NCI-H146 (cell line): ENCODE data around the gene RND3.

Experiments
- DNase-seq: peaks from one replicate; lab custom pipeline; 2025; lab: John Stamatoyannopoulos, UW

Gene RND3

DNA sequence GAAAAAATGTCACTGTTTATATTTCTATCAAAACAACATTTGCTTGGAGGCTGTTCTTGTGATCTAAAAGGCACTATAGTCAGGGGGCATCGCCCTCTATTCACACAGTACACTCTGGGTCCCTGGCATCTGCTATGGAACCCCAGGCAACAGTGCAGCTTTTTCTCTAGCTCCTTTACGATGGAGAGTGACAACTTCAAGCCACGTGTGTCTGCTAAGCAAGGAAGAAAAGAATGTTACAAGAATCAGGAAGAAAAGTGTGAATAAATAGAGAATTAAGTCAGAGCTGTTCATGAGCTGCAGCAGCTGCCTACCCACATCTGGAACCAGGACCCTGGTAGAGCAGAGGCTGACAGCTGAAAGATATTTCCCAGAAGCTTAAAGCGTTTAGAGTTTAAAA, 11.2 kb downstream of the RND3 start:
- DNase-seq = no peak

- DNase-seq = no peak
These were observed 11.8 kb downstream of the RND3 start for GRCh38 chr2:150475479-150476250.

DNA sequence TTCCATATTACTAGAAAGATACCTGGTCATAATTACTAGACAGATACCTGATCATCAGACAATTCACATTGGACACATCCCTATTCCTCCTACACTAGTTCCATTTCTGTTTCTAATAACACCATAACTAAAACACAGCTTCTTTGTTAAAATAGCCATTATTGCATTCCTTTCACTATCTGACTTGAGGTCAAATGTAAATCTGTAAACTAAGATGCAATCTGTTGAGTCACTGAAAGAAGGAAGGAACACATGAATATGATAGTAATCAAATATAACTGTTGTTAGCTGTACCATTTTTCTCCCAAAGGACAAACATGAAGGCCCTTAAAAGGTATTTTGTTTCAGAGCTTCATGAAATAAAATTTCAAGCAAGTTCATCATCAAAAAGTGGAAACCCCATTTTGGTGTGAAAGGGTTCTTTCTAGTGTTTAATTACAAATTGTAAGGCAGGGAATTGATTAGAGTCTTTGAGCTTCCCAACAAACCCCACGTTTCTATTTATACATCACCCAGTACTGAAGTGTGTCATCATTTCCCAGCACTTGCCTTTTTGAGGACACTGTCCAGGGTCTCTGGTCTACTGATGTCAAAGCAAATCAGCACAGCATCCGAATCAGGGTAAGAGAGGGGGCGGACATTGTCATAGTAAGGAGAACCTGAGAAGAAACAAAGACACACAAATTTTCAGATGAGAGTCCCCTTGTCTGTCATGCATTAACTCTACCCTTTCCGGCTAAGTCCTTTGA, 13.0 kb downstream of the RND3 start:
- DNase-seq = no peak

DNA sequence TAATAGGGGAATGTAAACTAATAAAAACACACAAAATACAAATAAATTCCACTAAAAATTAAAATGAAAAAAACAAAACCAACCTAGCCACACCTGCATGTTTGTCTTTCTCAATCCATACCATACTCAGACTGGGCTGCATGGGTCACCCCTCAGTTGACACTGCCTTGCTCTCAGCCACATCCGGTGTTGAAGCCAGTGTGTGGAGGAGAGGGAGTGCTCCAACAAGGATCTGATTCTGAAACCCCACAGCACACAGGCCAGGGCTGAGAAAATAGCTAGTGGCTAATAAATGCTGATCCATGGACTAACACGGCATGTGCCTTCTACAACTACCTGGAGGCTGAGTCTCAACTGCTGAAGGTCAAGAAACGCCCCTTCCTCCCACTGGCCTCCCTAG, 13.7 kb downstream of the RND3 start:
- DNase-seq = no peak

DNA sequence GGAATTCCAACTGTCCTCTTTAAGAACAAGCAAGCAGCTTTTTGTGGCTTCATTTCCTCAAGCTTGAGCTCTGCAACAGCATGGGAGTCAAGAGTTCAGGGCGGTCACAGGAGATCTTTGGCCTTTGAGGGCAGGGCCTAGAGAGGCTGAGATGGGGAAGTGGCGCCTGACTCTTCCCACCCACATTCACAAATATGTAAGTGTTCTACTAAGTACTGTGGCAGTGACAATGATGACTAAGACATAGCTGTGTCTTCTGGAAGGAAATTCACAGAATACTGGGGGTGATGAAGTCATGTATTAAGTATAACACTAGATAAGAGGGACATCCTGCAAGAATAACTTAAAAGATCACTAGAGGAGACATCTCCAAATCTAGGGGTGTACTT, 15.0 kb downstream of the RND3 start:
- no peak for DNase-seq

GRCh38 chr2:150471813-150472510, 15.5 kb downstream of the RND3 start:
- DNase-seq = no peak

DNA sequence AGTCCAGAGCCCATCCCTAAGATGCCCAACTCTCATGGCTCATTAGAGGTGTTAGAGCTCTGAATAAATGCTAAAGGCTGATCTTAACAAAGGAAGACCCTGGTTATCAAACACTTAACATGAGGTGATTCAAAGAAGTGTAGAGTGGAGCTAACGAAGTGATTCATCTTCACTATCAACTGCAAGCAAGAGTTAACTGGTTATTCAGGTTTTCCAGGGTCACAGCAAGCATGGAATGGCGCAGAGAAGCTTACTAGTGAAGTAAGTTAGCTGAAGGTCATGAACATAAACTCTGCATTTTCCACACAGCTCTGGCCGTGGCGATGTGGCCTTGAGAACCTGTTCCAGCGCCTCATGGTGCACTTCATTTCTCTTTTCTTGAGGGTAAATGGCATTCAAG, 17.0 kb downstream of the RND3 start:
- DNase-seq = no peak

- DNase-seq = no peak
These were observed 17.7 kb downstream of the RND3 start for GRCh38 chr2:150469706-150470274.

DNA sequence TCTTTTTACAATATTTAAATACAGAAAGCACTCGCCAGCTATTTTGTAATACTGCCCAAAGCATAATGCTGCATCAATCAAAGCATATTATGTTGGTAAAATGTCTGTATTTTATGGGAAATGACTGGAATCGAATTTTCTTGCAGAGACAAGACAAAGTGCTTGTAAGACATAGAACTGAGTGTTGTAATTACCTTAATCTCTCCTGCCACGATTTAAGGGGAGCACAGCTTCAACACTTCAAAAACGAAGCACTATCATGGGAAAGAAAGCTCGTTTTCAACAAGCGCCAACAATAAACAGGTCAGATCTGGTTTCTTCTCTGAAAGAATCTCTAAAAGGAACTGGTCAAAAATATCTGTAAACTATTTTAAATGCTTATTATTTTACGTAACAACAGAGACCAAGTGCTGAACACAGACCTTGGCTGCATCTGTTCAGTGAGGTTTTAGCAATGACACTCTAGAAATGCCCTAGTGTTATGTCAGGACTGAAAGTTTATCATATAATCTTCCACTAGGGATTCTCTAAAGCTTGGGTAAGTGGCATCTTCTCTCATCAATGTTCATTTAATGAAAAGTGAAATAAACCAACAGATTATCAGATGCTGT, 19.0 kb downstream of the RND3 start:
- DNase-seq = no peak

DNA sequence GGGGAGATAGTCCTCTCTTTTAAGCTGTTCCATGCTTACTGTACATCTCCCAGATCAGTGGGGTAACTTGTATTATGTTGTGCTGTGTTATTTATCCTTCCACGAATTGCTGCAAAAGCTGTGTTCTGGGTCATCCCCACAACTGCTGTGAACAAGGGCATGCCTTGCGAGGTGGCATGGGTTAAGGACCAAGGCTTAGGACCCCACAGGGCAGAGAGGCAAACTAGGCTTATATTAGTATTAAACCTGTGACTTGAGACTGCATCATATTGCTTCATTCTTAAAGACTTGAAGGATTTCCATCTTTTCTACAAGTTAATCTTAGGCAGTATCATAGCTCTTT, 19.9 kb downstream of the RND3 start:
- DNase-seq = no peak

DNA sequence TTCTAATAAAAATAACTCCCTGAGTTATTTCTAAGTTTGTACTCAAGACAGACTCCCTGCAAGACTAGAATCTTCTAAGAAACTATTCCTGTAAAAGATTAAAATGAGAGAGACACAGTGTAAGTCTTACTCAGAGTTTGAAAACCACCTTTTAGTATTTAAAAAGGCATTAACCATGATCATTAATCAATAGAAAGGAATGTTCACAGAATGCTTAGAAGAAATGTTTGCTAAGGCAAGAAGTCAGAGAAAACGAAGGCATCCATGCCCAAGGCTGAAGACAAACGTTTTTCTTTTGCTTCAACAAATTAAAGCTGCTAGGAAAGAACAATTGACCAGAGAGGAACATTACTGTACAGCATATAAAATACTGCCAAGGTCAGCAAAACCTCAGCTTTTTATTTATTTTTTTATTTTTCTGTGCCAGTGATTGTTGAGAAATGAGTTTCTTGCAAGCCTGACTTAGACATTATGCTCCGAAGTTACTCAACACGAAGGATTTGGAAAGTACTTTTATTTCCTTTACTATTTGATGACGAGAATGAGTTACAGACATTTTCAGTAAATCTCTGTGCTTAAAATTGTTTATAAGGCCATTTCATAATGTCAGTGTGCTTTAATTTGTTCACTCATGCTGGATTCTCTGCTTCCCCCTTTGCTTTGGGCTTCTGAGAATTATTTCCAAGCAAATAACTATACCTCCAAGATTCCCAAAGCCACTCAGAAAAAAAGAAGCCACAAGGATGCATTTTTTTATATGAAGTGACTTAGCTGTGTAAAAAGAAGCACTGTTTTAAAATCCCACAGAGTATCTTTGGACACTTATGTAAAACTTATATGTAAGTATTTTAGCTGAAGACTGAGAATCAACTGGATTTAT, 20.5 kb downstream of the RND3 start:
- DNase-seq = no peak

- no peak for DNase-seq
These were observed 21.5 kb downstream of the RND3 start for GRCh38 chr2:150465703-150466569.

- DNase-seq = no peak
These were observed 22.5 kb downstream of the RND3 start for GRCh38 chr2:150464986-150465385.

GRCh38 chr2:150464270-150464669, 23.2 kb downstream of the RND3 start:
- DNase-seq = no peak

DNA sequence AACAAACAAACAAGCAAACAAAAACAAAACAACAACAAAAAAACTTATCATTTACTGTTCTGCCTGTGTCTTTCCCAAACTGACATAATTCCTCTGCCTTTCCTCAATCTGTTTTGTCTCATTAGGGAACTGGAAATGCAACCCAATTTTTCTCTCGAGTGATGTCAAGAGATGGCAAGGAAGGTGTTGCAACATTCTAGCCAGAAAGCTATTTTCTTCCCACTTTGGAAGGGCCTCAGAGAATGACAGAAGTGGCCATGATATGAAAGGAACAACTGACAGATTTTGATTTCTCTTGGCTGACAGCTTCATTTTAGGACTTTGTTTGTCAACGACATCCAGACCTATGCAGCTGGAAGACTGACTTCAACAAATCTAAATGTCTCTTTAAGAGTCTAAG, 24.7 kb downstream of the RND3 start:
- no peak for DNase-seq

GRCh38 chr2:150459281-150459680, 28.2 kb downstream of the RND3 start:
- DNase-seq = no peak

DNA sequence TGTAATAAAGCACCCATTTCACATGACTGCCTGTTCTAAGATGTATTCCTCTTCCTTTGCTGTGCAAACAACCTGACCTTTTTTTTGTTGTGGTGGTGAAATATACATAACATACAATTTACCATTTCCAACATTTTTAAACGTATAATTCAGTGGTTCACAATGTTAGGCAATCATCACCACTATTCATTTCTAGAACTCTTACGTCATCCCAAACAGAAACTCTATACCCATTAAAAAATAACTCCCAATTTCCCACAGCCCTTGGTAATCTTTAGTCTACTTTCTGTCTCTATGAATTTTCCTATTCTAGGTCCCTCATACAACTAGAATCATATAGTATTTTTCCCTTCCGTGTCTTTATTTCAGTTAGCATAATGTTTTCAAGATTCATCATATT, 36.7 kb downstream of the RND3 start:
- DNase-seq = no peak

GRCh38 chr2:150449856-150450255, 37.6 kb downstream of the RND3 start:
- no peak for DNase-seq

DNA sequence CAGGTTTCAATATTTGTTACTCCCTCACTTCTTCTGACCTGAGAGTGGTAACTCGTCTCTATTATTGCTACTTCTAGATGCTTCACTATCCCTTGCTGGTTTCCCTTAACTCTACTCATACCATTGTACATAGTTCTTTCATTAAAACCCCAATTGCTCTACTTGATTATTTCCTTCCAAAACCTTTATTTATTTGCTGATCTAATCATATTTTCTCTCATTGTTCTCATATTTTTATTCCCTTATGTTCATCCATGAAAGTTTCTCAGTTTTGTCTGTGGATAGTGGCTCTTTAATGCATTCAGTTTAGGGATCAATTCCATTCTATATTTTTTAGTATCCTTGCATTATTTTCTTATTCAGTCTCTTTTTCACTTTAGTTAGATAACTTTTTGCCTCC, 42.1 kb downstream of the RND3 start:
- no peak for DNase-seq

DNA sequence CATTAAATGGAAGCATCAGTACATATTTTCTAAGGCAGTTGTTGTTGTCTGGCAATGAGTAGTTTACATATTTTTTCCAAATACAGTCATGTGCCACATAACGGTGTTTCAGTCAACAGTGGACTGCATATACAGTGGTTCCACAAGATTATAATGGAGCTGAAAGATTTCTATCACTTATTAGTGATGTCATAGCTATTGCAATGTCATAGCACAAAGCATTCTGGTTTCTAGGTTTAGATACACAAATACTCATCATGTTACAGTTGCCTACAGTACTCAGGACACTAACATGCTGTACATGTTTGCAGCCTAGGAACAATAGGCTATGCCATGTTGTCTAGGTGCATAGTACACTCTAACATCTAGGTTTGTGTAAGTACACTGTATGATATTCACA, 45.0 kb downstream of the RND3 start:
- DNase-seq = no peak
